ENCODE results near the gene OR2AG1. TPM values are rescaled to one million over a fixed set of nuclear protein-coding genes. Genes with fewer than 3 reads are reported as not detected.

Gene OR2AG1
- total and polyA plus RNA-seq, 9 donors = 0.04 to 0.05 (median 0.05) TPM; not detected in 5

GRCh38 chr11:6825231-6825744, 42.5 kb downstream of the OR2AG1 start:
- Histone ChIP-seq H3K36me3 (ENCODE audit: control insufficient read depth, insufficient read depth, low read length) (no peaks in the 10 kb centered on the region), H3K9me3 (replicated peaks; ENCODE audit: control insufficient read depth, low read depth, low read length) (no peaks in the 10 kb centered on the region), H3K4me1 (ENCODE audit: control insufficient read depth, insufficient read depth, low read length) (no peaks in the 10 kb centered on the region), H3K4me3 (ENCODE audit: low read length) (no peak overlapping the region), H3K27ac (ENCODE audit: low read length) (no peak overlapping the region), H3K27me3 (ENCODE audit: control insufficient read depth, insufficient read depth, low read length) (no peaks in the 10 kb centered on the region)
- peak; percentile 75 for DNase-seq
- WGBS (ENCODE audit: insufficient coverage) = 53% methylated on average over 6 of the region's 7 CpGs

GRCh38 chr11:6828103-6828502, 45.3 kb downstream of the OR2AG1 start:
- Histone ChIP-seq H3K4me3 (ENCODE audit: low read length) (no peak overlapping the region), H3K27me3 (ENCODE audit: control insufficient read depth, insufficient read depth, low read length) (no peaks in the 10 kb centered on the region), H3K27ac (ENCODE audit: low read length) (no peak overlapping the region), H3K4me1 (ENCODE audit: control insufficient read depth, insufficient read depth, low read length) (no peaks in the 10 kb centered on the region), H3K9me3 (replicated peaks; ENCODE audit: control insufficient read depth, low read depth, low read length) (no peaks in the 10 kb centered on the region), H3K36me3 (ENCODE audit: control insufficient read depth, insufficient read depth, low read length) (no peaks in the 10 kb centered on the region)
- no peak for DNase-seq
- 67% methylated on average over 1 of the region's 1 CpG for WGBS (ENCODE audit: insufficient coverage)

GRCh38 chr11:6833356-6833755, 50.5 kb downstream of the OR2AG1 start:
- H3K4me1 ChIP-seq (ENCODE audit: control insufficient read depth, insufficient read depth, low read length) = no peaks in the 10 kb centered on the region
- no peaks in the 10 kb centered on the region for H3K27me3 ChIP-seq (ENCODE audit: control insufficient read depth, insufficient read depth, low read length)
- no peaks in the 10 kb centered on the region for H3K9me3 ChIP-seq (replicated peaks; ENCODE audit: control insufficient read depth, low read depth, low read length)
- DNase-seq = no peak
- H3K36me3 ChIP-seq (ENCODE audit: control insufficient read depth, insufficient read depth, low read length) = no peaks in the 10 kb centered on the region
- WGBS (ENCODE audit: insufficient coverage) = 63% methylated on average over 2 of the region's 6 CpGs
- no peak overlapping the region for H3K4me3 ChIP-seq (ENCODE audit: low read length)
- no peak overlapping the region for H3K27ac ChIP-seq (ENCODE audit: low read length)

- DNase-seq = no peak
- H3K9me3 ChIP-seq (replicated peaks; ENCODE audit: control insufficient read depth, low read depth, low read length) = no peaks in the 10 kb centered on the region
Measured at GRCh38 chr11:6834021-6834420, 51.2 kb downstream of the OR2AG1 start.

More at GRCh38 chr11:6834021-6834420, 51.2 kb downstream of the OR2AG1 start:
- Histone ChIP-seq H3K36me3 (ENCODE audit: control insufficient read depth, insufficient read depth, low read length) (no peaks in the 10 kb centered on the region), H3K27ac (ENCODE audit: low read length) (no peak overlapping the region), H3K4me1 (ENCODE audit: control insufficient read depth, insufficient read depth, low read length) (no peaks in the 10 kb centered on the region), H3K27me3 (ENCODE audit: control insufficient read depth, insufficient read depth, low read length) (no peaks in the 10 kb centered on the region), H3K4me3 (ENCODE audit: low read length) (no peak overlapping the region)
- no CpG with 5 or more reads among the region's 1 CpG for WGBS (ENCODE audit: insufficient coverage)

Other genes with a start within 250 kb of the OR2AG1 start
- gene RRP8, start 179.4 kb upstream of the OR2AG1 start, total RNA-seq = 24.3 TPM
- gene RRP8, start 179.4 kb upstream of the OR2AG1 start, polyA plus RNA-seq (ENCODE audit: insufficient read depth in 1 of 8, insufficient read length in 8 of 8, low replicate concordance in 1 of 8) = 10 to 100 TPM; 16.7 to 20.6 (median 18.8) TPM
- 144 TPM for gene ILK, start 179.2 kb upstream of the OR2AG1 start, total RNA-seq
- 100 to 1,000 TPM; 139 to 165 (median 149) TPM for gene ILK, start 179.2 kb upstream of the OR2AG1 start, polyA plus RNA-seq (ENCODE audit: insufficient read depth in 1 of 8, insufficient read length in 8 of 8, low replicate concordance in 1 of 8)
- 76.3 TPM for gene TAF10, start 170.8 kb upstream of the OR2AG1 start, total RNA-seq
- 100 to 1,000 TPM in 6 of 8 donors, 10 to 100 TPM in 2; 95.7 to 128 (median 110) TPM for gene TAF10, start 170.8 kb upstream of the OR2AG1 start, polyA plus RNA-seq (ENCODE audit: insufficient read depth in 1 of 8, insufficient read length in 8 of 8, low replicate concordance in 1 of 8)
- 17.1 TPM for gene TPP1, start 163.6 kb upstream of the OR2AG1 start, total RNA-seq
- 10 to 100 TPM; 30.9 to 52.0 (median 37.8) TPM for gene TPP1, start 163.6 kb upstream of the OR2AG1 start, polyA plus RNA-seq (ENCODE audit: insufficient read depth in 1 of 8, insufficient read length in 8 of 8, low replicate concordance in 1 of 8)
- 36.3 TPM for gene DCHS1, start 127.2 kb upstream of the OR2AG1 start, total RNA-seq
- 10 to 100 TPM; 30.7 to 69.3 (median 51.0) TPM for gene DCHS1, start 127.2 kb upstream of the OR2AG1 start, polyA plus RNA-seq (ENCODE audit: insufficient read depth in 1 of 8, insufficient read length in 8 of 8, low replicate concordance in 1 of 8)
- 37.2 TPM for gene MRPL17, start 99.7 kb upstream of the OR2AG1 start, total RNA-seq
- gene MRPL17, start 99.7 kb upstream of the OR2AG1 start, polyA plus RNA-seq (ENCODE audit: insufficient read depth in 1 of 8, insufficient read length in 8 of 8, low replicate concordance in 1 of 8) = 10 to 100 TPM; 63.5 to 86.7 (median 71.7) TPM
- 0.04 TPM for gene OR2AG2, start 11.0 kb upstream of the OR2AG1 start, total RNA-seq
- gene OR2AG2, start 11.0 kb upstream of the OR2AG1 start, polyA plus RNA-seq (ENCODE audit: insufficient read depth in 1 of 8, insufficient read length in 8 of 8, low replicate concordance in 1 of 8) = under 1 TPM in 3 of 8 donors, not detected in 5; 0.04 to 0.05 (median 0.04) TPM
- gene OR6A2, start 16.7 kb downstream of the OR2AG1 start, total RNA-seq = 0.04 TPM
- gene OR6A2, start 16.7 kb downstream of the OR2AG1 start, polyA plus RNA-seq (ENCODE audit: insufficient read depth in 1 of 8, insufficient read length in 8 of 8, low replicate concordance in 1 of 8) = under 1 TPM in 1 of 8 donors, not detected in 7; 0.04 TPM
- gene OR10A5, start 62.7 kb downstream of the OR2AG1 start, total RNA-seq = not detected
- not detected for gene OR10A5, start 62.7 kb downstream of the OR2AG1 start, polyA plus RNA-seq (ENCODE audit: insufficient read depth in 1 of 8, insufficient read length in 8 of 8, low replicate concordance in 1 of 8)
- not detected for gene OR10A2, start 80.0 kb downstream of the OR2AG1 start, total RNA-seq
- gene OR10A2, start 80.0 kb downstream of the OR2AG1 start, polyA plus RNA-seq (ENCODE audit: insufficient read depth in 1 of 8, insufficient read length in 8 of 8, low replicate concordance in 1 of 8) = not detected
- not detected for gene OR10A4, start 93.6 kb downstream of the OR2AG1 start, total RNA-seq
- not detected for gene OR10A4, start 93.6 kb downstream of the OR2AG1 start, polyA plus RNA-seq (ENCODE audit: insufficient read depth in 1 of 8, insufficient read length in 8 of 8, low replicate concordance in 1 of 8)
- gene OR2D2, start 109.5 kb downstream of the OR2AG1 start, total RNA-seq = not detected
- gene OR2D2, start 109.5 kb downstream of the OR2AG1 start, polyA plus RNA-seq (ENCODE audit: insufficient read depth in 1 of 8, insufficient read length in 8 of 8, low replicate concordance in 1 of 8) = not detected
- not detected for gene OR2D3, start 138.0 kb downstream of the OR2AG1 start, total RNA-seq
- gene OR2D3, start 138.0 kb downstream of the OR2AG1 start, polyA plus RNA-seq (ENCODE audit: insufficient read depth in 1 of 8, insufficient read length in 8 of 8, low replicate concordance in 1 of 8) = not detected
- gene ZNF215, start 143.4 kb downstream of the OR2AG1 start, total RNA-seq = 0.89 TPM
- 1 to 10 TPM in 6 of 8 donors, under 1 TPM in 2; 0.88 to 1.6 (median 1.2) TPM for gene ZNF215, start 143.4 kb downstream of the OR2AG1 start, polyA plus RNA-seq (ENCODE audit: insufficient read depth in 1 of 8, insufficient read length in 8 of 8, low replicate concordance in 1 of 8)
- 3.4 TPM for gene ZNF214, start 237.3 kb downstream of the OR2AG1 start, total RNA-seq
- 1 to 10 TPM; 1.5 to 2.7 (median 2.2) TPM for gene ZNF214, start 237.3 kb downstream of the OR2AG1 start, polyA plus RNA-seq (ENCODE audit: insufficient read depth in 1 of 8, insufficient read length in 8 of 8, low replicate concordance in 1 of 8)
- gene NLRP14, start 237.5 kb downstream of the OR2AG1 start, total RNA-seq = 0.04 TPM
- under 1 TPM in 7 of 8 donors, not detected in 1; 0.04 to 0.07 (median 0.05) TPM for gene NLRP14, start 237.5 kb downstream of the OR2AG1 start, polyA plus RNA-seq (ENCODE audit: insufficient read depth in 1 of 8, insufficient read length in 8 of 8, low replicate concordance in 1 of 8)